Loucy (cell line): Measurements from ENCODE around the gene BCL2L13.

Experiments used
- CTCF ChIP-seq: fragments of 200-600 bp; sonication (generic); conservative IDR thresholded peaks from 2 replicates; pipeline ENCODE4 v1.5.1; 2014; ENCODE audit warnings: mild to moderate bottlenecking, antibody characterized with exemption, low read length
- EZH2phosphoT487 ChIP-seq: fragments of 200-600 bp; IDR thresholded peaks from 2 replicates; pipeline ENCODE4 v1.6.1; 2018; ENCODE audit warnings: antibody characterized with exemption, mild to moderate bottlenecking, moderate library complexity, borderline replicate concordance

DNA sequence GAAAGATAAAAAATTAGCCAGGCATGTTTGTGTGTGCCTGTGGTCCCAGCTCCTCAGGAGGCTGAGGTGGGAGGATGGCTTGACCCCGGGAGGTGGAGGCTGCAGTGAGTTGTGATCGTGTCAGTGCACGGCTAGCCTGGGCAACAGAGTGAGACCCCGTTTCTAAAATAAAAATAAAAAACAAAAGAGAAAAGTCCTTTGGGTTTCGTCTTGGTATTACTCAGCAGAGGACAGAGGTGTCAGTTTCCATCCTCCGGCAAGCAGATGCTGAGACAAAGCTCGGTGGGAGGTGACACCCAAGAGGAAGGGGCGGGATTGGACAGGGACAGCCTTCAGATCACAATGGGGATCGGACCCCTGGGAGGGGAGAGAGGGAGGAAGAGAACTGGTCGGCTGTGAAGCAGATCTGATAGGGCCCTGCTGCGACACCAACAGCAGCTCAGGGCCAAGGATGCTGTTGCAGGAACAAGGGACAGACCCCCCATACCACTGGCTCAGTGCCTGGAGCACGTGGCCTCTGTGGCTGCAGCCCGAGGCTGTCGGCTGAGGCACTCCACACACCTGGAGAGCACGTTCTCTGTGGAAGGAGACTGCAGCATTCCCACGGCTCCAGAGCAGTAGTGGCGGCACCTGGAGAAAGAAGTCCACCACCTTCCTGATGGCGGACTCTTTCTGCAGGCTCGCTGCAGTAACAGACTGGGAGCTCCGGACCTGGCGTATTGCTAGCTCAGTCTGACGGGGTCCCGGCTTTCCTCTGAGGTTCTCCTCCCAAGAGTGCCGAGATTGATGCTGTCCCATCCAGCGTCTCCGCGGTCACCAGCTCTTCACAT lies 140.9 kb downstream of the BCL2L13 start:
- TF ChIP-seq CTCF (no peak), EZH2phosphoT487 (no peak)
